ENCODE results near the gene CPXM1. TPM values are rescaled to one million over a fixed set of nuclear protein-coding genes. Genes with fewer than 3 reads are reported as not detected.

The CPXM1 gene
- total RNA-seq, 4 donors from 2014 or later = 15.3 to 154 (median 19.1) TPM

- Histone ChIP-seq H3K4me1 (no peaks in the 10 kb centered on the region), H3K27me3 (no peaks in the 10 kb centered on the region), H3K4me3 (no peak overlapping the region), H3K27ac (no peak overlapping the region), H3K9me3 (no peaks in the 10 kb centered on the region), H3K36me3 (no peaks in the 10 kb centered on the region)
- intact Hi-C loops (cut with DNase I; ENCODE audit: low total_unique reads) = no loop called here
- no peak for TF ChIP-seq POLR2A (IDR thresholded peaks at IDR 0.05)
- TF ChIP-seq, protein P1, sequence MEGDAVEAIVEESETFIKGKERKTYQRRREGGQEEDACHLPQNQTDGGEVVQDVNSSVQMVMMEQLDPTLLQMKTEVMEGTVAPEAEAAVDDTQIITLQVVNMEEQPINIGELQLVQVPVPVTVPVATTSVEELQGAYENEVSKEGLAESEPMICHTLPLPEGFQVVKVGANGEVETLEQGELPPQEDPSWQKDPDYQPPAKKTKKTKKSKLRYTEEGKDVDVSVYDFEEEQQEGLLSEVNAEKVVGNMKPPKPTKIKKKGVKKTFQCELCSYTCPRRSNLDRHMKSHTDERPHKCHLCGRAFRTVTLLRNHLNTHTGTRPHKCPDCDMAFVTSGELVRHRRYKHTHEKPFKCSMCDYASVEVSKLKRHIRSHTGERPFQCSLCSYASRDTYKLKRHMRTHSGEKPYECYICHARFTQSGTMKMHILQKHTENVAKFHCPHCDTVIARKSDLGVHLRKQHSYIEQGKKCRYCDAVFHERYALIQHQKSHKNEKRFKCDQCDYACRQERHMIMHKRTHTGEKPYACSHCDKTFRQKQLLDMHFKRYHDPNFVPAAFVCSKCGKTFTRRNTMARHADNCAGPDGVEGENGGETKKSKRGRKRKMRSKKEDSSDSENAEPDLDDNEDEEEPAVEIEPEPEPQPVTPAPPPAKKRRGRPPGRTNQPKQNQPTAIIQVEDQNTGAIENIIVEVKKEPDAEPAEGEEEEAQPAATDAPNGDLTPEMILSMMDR (IDR thresholded peaks at IDR 0.05) = no peak
- no peak for DNase-seq
Observed at GRCh38 chr20:2760297-2760951, 40.0 kb downstream of the CPXM1 start.

- TF ChIP-seq POLR2A (IDR thresholded peaks at IDR 0.05) = no peak
- TF ChIP-seq, protein P1 (IDR thresholded peaks at IDR 0.05) = no peak
- Histone ChIP-seq H3K27me3 (no peaks in the 10 kb centered on the region), H3K4me1 (no peaks in the 10 kb centered on the region), H3K27ac (no peak overlapping the region), H3K9me3 (no peaks in the 10 kb centered on the region), H3K4me3 (no peak overlapping the region), H3K36me3 (no peaks in the 10 kb centered on the region)
- no peak for DNase-seq
- intact Hi-C loops (cut with DNase I; ENCODE audit: low total_unique reads) = no loop called here
Observed at GRCh38 chr20:2759603-2760296, 40.7 kb downstream of the CPXM1 start.

- no peak overlapping the region for H3K4me3 ChIP-seq
- TF ChIP-seq, protein P1 (IDR thresholded peaks at IDR 0.05) = no peak
- no peak for TF ChIP-seq POLR2A (IDR thresholded peaks at IDR 0.05)
- intact Hi-C loops (cut with DNase I; ENCODE audit: low total_unique reads) = no loop called here
- no peak for DNase-seq
- H3K9me3 ChIP-seq = no peaks in the 10 kb centered on the region
- H3K36me3 ChIP-seq = no peaks in the 10 kb centered on the region
- no peaks in the 10 kb centered on the region for H3K4me1 ChIP-seq
- no peaks in the 10 kb centered on the region for H3K27me3 ChIP-seq
- no peak overlapping the region for H3K27ac ChIP-seq
Observed at GRCh38 chr20:2759143-2759542, 41.3 kb downstream of the CPXM1 start.

DNA sequence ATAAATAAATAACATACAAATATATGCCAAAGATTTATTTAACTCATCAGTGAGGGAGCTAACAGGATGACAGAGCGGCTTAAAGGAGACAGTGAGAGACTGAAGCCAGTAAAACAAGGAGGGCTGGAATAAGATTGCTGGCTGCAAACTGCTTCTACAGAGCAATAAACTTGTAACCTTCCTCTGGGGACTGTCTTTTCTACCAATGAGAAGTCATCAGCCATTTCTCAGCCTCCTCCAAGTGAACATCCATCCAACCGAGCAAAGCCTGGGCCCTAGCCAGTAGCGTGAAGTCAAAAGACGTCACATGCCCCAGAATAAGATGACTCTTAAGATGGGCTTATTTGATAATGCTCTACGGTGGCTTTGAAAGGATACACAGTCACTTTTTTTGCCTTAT lies 42.5 kb downstream of the CPXM1 start:
- no peak for DNase-seq
- H3K27me3 ChIP-seq = no peaks in the 10 kb centered on the region
- no peak overlapping the region for H3K4me3 ChIP-seq
- H3K9me3 ChIP-seq = no peaks in the 10 kb centered on the region
- TF ChIP-seq, protein P1 (IDR thresholded peaks at IDR 0.05) = no peak
- TF ChIP-seq POLR2A (IDR thresholded peaks at IDR 0.05) = no peak
- intact Hi-C loops (cut with DNase I; ENCODE audit: low total_unique reads) = no loop called here
- H3K4me1 ChIP-seq = peaks cover 0 to 2% of the 10 kb centered on the region in 2 donors
- no peaks in the 10 kb centered on the region for H3K36me3 ChIP-seq
- no peak overlapping the region for H3K27ac ChIP-seq

GRCh38 chr20:2757001-2757400 lies 43.4 kb downstream of the CPXM1 start:
- DNase-seq = no peak

More at GRCh38 chr20:2757001-2757400, 43.4 kb downstream of the CPXM1 start:
- Histone ChIP-seq H3K9me3 (no peaks in the 10 kb centered on the region), H3K36me3 (no peaks in the 10 kb centered on the region), H3K27ac (no peak overlapping the region), H3K4me3 (no peak overlapping the region), H3K4me1 (peaks cover 0 to 10% of the 10 kb centered on the region in 2 donors), H3K27me3 (no peaks in the 10 kb centered on the region)
- intact Hi-C loops (cut with DNase I; ENCODE audit: low total_unique reads) = no loop called here
- TF ChIP-seq, protein P1 (IDR thresholded peaks at IDR 0.05) = no peak
- no peak for TF ChIP-seq POLR2A (IDR thresholded peaks at IDR 0.05)
